Measurements from ENCODE around the gene PCDHB7. TPM values are rescaled to one million over a fixed set of nuclear protein-coding genes. Genes with fewer than 3 reads are reported as not detected.
A peak's percentile ranks its signal among the peaks of the same experiment; 100 is the strongest.
"Not testable (repeated sequence)": the region's sequence is repeated elsewhere in the genome, so short reads cannot be mapped to it uniquely, and the experiment has no call there.

The PCDHB7 gene
- total RNA-seq, 1 experiment from 2014 or later = 1.3 TPM

DNA sequence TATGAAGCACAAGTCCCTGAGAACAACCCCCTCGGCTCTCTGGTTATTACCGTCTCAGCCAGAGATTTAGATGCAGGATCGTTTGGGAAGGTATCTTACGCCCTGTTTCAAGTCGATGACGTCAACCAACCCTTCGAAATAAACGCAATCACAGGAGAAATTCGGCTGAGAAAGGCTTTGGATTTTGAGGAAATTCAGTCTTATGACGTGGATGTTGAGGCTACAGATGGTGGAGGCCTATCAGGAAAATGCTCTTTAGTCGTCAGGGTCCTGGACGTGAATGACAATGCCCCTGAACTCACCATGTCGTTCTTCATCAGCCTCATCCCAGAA is 21.5 kb upstream of the PCDHB7 start:
- H3K27ac ChIP-seq (ENCODE audit: low read length) = no peak overlapping the region
- TF ChIP-seq POLR2AphosphoS5 (IDR thresholded peaks at IDR 0.05; ENCODE audit: low read depth, low read length) = no peak
- TF ChIP-seq, protein P1, sequence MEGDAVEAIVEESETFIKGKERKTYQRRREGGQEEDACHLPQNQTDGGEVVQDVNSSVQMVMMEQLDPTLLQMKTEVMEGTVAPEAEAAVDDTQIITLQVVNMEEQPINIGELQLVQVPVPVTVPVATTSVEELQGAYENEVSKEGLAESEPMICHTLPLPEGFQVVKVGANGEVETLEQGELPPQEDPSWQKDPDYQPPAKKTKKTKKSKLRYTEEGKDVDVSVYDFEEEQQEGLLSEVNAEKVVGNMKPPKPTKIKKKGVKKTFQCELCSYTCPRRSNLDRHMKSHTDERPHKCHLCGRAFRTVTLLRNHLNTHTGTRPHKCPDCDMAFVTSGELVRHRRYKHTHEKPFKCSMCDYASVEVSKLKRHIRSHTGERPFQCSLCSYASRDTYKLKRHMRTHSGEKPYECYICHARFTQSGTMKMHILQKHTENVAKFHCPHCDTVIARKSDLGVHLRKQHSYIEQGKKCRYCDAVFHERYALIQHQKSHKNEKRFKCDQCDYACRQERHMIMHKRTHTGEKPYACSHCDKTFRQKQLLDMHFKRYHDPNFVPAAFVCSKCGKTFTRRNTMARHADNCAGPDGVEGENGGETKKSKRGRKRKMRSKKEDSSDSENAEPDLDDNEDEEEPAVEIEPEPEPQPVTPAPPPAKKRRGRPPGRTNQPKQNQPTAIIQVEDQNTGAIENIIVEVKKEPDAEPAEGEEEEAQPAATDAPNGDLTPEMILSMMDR (IDR thresholded peaks at IDR 0.05) = no peak
- no peak for TF ChIP-seq TCF7L2 (IDR thresholded peaks at IDR 0.05; ENCODE audit: low read depth, low read length)
- TF ChIP-seq, protein P2, sequence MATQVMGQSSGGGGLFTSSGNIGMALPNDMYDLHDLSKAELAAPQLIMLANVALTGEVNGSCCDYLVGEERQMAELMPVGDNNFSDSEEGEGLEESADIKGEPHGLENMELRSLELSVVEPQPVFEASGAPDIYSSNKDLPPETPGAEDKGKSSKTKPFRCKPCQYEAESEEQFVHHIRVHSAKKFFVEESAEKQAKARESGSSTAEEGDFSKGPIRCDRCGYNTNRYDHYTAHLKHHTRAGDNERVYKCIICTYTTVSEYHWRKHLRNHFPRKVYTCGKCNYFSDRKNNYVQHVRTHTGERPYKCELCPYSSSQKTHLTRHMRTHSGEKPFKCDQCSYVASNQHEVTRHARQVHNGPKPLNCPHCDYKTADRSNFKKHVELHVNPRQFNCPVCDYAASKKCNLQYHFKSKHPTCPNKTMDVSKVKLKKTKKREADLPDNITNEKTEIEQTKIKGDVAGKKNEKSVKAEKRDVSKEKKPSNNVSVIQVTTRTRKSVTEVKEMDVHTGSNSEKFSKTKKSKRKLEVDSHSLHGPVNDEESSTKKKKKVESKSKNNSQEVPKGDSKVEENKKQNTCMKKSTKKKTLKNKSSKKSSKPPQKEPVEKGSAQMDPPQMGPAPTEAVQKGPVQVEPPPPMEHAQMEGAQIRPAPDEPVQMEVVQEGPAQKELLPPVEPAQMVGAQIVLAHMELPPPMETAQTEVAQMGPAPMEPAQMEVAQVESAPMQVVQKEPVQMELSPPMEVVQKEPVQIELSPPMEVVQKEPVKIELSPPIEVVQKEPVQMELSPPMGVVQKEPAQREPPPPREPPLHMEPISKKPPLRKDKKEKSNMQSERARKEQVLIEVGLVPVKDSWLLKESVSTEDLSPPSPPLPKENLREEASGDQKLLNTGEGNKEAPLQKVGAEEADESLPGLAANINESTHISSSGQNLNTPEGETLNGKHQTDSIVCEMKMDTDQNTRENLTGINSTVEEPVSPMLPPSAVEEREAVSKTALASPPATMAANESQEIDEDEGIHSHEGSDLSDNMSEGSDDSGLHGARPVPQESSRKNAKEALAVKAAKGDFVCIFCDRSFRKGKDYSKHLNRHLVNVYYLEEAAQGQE (IDR thresholded peaks at IDR 0.05; ENCODE audit: insufficient read depth in 1 of 2, low read depth in 2 of 2, low read length in 1 of 2) = no peak
- TF ChIP-seq SIN3A (IDR thresholded peaks at IDR 0.05; ENCODE audit: borderline replicate concordance, insufficient read depth, low read depth, low read length) = no peak
- H3K36me3 ChIP-seq (ENCODE audit: control insufficient read depth, insufficient read depth, low read length) = no peaks in the 10 kb centered on the region
- intact Hi-C loops (cut with micrococcal nuclease; ENCODE audit: unreplicated experiment) = no loop called here
- ATAC-seq (no peak), DNase-seq (ENCODE audit: low read depth, low spot score) (no peak)
- ChIA-PET POLR2A (no interaction called here), CTCF (interaction anchor here (0.6 kb wide), 1 partner anchor 56 kb away, joined by 3 read pairs; no protein-coding TSS in a partner anchor)
- peak overlapping the region; percentile 39 to 45 for H3K4me3 ChIP-seq (ENCODE audit: low read depth in 2 of 2, low read length in 2 of 2)
- H3K9me3 ChIP-seq (ENCODE audit: control insufficient read depth, insufficient read depth, low read depth, low read length) = no peaks in the 10 kb centered on the region
- BruUV-seq (replicated peaks) = no TSS peak
- peaks cover 4% of the 10 kb centered on the region; the same call in 1 of the 2 replicates for H3K4me1 ChIP-seq (ENCODE audit: control insufficient read depth, insufficient read depth, low read length)
- in situ Hi-C loops (cut with HindIII; ENCODE audit: low pct_unique_long_range_greater_than_20kb, low sequenced_read_pairs) = no loop called here
- H3K27me3 ChIP-seq (ENCODE audit: control insufficient read depth, insufficient read depth, low read length) = no peaks in the 10 kb centered on the region

DNA sequence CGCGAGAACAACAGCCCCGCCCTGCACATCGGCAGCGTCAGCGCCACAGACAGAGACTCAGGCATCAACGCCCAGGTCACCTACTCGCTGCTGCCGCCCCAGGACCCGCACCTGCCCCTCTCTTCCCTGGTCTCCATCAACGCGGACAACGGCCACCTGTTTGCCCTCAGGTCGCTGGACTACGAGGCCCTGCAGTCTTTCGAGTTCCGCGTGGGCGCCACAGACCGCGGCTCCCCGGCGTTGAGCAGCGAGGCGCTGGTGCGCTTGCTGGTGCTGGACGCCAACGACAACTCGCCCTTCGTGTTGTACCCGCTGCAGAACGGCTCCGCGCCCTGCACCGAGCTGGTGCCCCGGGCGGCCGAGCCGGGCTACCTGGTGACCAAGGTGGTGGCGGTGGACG is 20.8 kb upstream of the PCDHB7 start:
- H3K36me3 ChIP-seq (ENCODE audit: control insufficient read depth, insufficient read depth, low read length); H3K4me1 ChIP-seq (ENCODE audit: control insufficient read depth, insufficient read depth, low read length); H3K9me3 ChIP-seq (ENCODE audit: control insufficient read depth, insufficient read depth, low read depth, low read length); DNase-seq (ENCODE audit: low read depth, low spot score); H3K27ac ChIP-seq (ENCODE audit: low read length); BruUV-seq (replicated peaks); H3K27me3 ChIP-seq (ENCODE audit: control insufficient read depth, insufficient read depth, low read length); intact Hi-C loops (cut with micrococcal nuclease; ENCODE audit: unreplicated experiment); CTCF ChIA-PET; in situ Hi-C loops (cut with HindIII; ENCODE audit: low pct_unique_long_range_greater_than_20kb, low sequenced_read_pairs); H3K4me3 ChIP-seq (ENCODE audit: low read depth in 2 of 2, low read length in 2 of 2); POLR2A ChIA-PET; ATAC-seq: not testable (repeated sequence)

DNA sequence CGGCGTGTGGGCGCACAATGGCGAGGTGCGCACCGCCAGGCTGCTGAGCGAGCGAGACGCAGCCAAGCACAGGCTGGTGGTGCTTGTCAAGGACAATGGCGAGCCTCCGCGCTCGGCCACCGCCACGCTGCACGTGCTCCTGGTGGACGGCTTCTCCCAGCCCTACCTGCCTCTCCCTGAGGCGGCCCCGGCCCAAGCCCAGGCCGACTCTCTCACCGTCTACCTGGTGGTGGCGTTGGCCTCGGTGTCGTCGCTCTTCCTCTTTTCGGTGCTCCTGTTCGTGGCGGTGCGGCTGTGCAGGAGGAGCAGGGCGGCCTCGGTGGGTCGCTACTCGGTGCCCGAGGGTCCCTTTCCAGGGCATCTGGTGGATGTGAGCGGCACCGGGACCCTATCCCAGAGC is 20.3 kb upstream of the PCDHB7 start:
- H3K4me1 ChIP-seq (ENCODE audit: control insufficient read depth, insufficient read depth, low read length); in situ Hi-C loops (cut with HindIII; ENCODE audit: low pct_unique_long_range_greater_than_20kb, low sequenced_read_pairs); BruUV-seq (replicated peaks); ATAC-seq; intact Hi-C loops (cut with micrococcal nuclease; ENCODE audit: unreplicated experiment); POLR2A ChIA-PET; H3K36me3 ChIP-seq (ENCODE audit: control insufficient read depth, insufficient read depth, low read length); H3K9me3 ChIP-seq (ENCODE audit: control insufficient read depth, insufficient read depth, low read depth, low read length); H3K27me3 ChIP-seq (ENCODE audit: control insufficient read depth, insufficient read depth, low read length); H3K4me3 ChIP-seq (ENCODE audit: low read depth in 2 of 2, low read length in 2 of 2); H3K27ac ChIP-seq (ENCODE audit: low read length); DNase-seq (ENCODE audit: low read depth, low spot score): not testable (repeated sequence)
- CTCF ChIA-PET = interaction anchor here (0.6 kb wide), 1 partner anchor 48 kb away, joined by 5 read pairs; no protein-coding TSS in a partner anchor

All from Panc1 (cell line).